HCT116 (cell line): ENCODE data around the gene PSMA1. TPM values are rescaled to one million over a fixed set of nuclear protein-coding genes. Genes with fewer than 3 reads are reported as not detected.

Experiments
- ATAC-seq: fragments of 200-7000 bp; cut with Tn5 transposase; 2 replicates; pipeline ENCODE4 v1.9.1; 2020; ENCODE audit warnings: mild to moderate bottlenecking, moderate library complexity
- BruUV-seq: library from RNA; stranded (reverse); fragments of 400-500 nt; replicated peaks from 2 replicates; lab custom pipeline; 2021; lab: Mats Ljungman, UMichigan
- CTCF ChIA-PET: fragments of 300-600 bp; sonication (Branson Sonifier 250); formaldehyde crosslinking; loops from one replicate; lab custom pipeline; 2021; ENCODE audit warnings: antibody characterized with exemption; lab: Charles Lee
- POLR2A ChIA-PET: fragments of 300-600, 350-600 bp; sonication (Branson Sonifier 250); formaldehyde crosslinking; loops from one replicate; lab custom pipeline; 2021; ENCODE audit warnings: antibody characterized with exemption; lab: Charles Lee
- RAD21 ChIA-PET, 2 experiments: fragments of 300-600 bp; sonication (Branson Sonifier 250); formaldehyde crosslinking; loops; one replicate each; lab custom pipeline; 2023; ENCODE audit warnings: low total read pairs in 2 of 2; ENCODE audit not compliant: uncharacterized antibody in 2 of 2, unreplicated experiment in 2 of 2, low non-redundant PET in 1 of 2; lab: Charles Lee
- DNase-seq: peaks from one replicate; pipeline ENCODE4 v3.0.0-alpha.2; 2010; ENCODE audit warnings: low read depth, low spot score
- H2AFZ ChIP-seq: fragments of 200-600 bp; shearing (Covaris generic), sonication (generic); 2 replicates; pipeline ENCODE4 v1.6.1; 2017; ENCODE audit warnings: low read depth, mixed run types, mixed read lengths, antibody characterized with exemption, low read length; ENCODE audit not compliant: poor library complexity, severe bottlenecking
- H3K27ac ChIP-seq: 2 replicates; pipeline ENCODE4 v1.5.1; 2012; ENCODE audit warnings: low read depth, low read length
- H3K27me3 ChIP-seq: fragments of 200-600 bp; sonication (generic); 2 replicates; pipeline ENCODE4 v1.6.1; 2016; ENCODE audit warnings: mixed run types, low read length, mixed read lengths; ENCODE audit not compliant: insufficient read depth
- H3K36me3 ChIP-seq, 2 experiments: fragments of 200-500 bp in 1 of 2; fragments of 200-600 bp in 1 of 2; sonication (Bioruptor generic) in 1 of 2; sonication (generic) in 1 of 2; 2 replicates each; pipeline versions ENCODE4 v1.5.1 to v1.6.1; 2014 to 2016; ENCODE audit warnings: low read length in 2 of 2, inconsistent platforms in 1 of 2, mixed read lengths in 1 of 2, mixed run types in 1 of 2; ENCODE audit not compliant: insufficient read depth in 2 of 2, control insufficient read depth in 1 of 2
- H3K4me1 ChIP-seq, 2 experiments: fragments of 200-600 bp in 1 of 2; sonication (generic) in 1 of 2; 2 replicates each; pipeline versions ENCODE4 v1.5.1 to v1.6.1; 2012 to 2017; ENCODE audit warnings: low read length in 2 of 2, inconsistent platforms in 1 of 2, mild to moderate bottlenecking in 1 of 2, mixed read lengths in 1 of 2, mixed run types in 1 of 2, moderate library complexity in 1 of 2; ENCODE audit not compliant: insufficient read depth in 2 of 2, control insufficient read depth in 1 of 2
- H3K4me2 ChIP-seq: fragments of 200-600 bp; sonication (generic); 2 replicates; pipeline ENCODE4 v1.6.1; 2017; ENCODE audit warnings: mixed run types, low read length, mixed read lengths
- H3K4me3 ChIP-seq, 2 experiments: fragments of 200-600 bp in 1 of 2; sonication (generic) in 1 of 2; replicated peaks in 1 of 2; 2 replicates each; pipeline ENCODE4 v1.5.1; 2011 to 2016; ENCODE audit warnings: low read length in 2 of 2, control low read depth in 1 of 2, low read depth in 1 of 2, mild to moderate bottlenecking in 1 of 2, mixed read lengths in 1 of 2, mixed run types in 1 of 2
- H3K79me2 ChIP-seq: fragments of 200-600 bp; sonication (generic); 2 replicates; pipeline ENCODE4 v1.6.1; 2017; ENCODE audit warnings: mild to moderate bottlenecking, mixed run types, low read length, moderate library complexity, mixed read lengths; ENCODE audit not compliant: insufficient read depth
- H3K9ac ChIP-seq: fragments of 200-600 bp; sonication (generic); 2 replicates; pipeline ENCODE4 v1.6.1; 2016; ENCODE audit warnings: low read length, mixed read lengths
- H3K9me2 ChIP-seq: fragments of 200-600 bp; sonication (generic), shearing (Covaris generic); 2 replicates; pipeline ENCODE4 v1.6.1; 2017; ENCODE audit warnings: mixed run types, mild to moderate bottlenecking, moderate library complexity; ENCODE audit not compliant: insufficient read depth
- H3K9me3 ChIP-seq, 2 experiments: fragments of 200-500 bp in 1 of 2; fragments of 200-600 bp in 1 of 2; sonication (Bioruptor generic) in 1 of 2; sonication (generic) in 1 of 2; 2 replicates each; pipeline ENCODE4 v1.6.1; 2014 to 2017; ENCODE audit warnings: low read length in 2 of 2, mixed read lengths in 2 of 2, inconsistent platforms in 1 of 2, low read depth in 1 of 2, mild to moderate bottlenecking in 1 of 2, mixed run types in 1 of 2, moderate library complexity in 1 of 2; ENCODE audit not compliant: control insufficient read depth in 1 of 2, insufficient read depth in 1 of 2
- H4K20me1 ChIP-seq: fragments of 200-600 bp; sonication (generic), shearing (Covaris generic); 2 replicates; pipeline ENCODE4 v1.6.1; 2017; ENCODE audit warnings: mixed run types, mild to moderate bottlenecking, moderate library complexity; ENCODE audit not compliant: insufficient read depth
- ATF3 ChIP-seq: IDR thresholded peaks from 2 replicates; pipeline ENCODE4 v1.6.1; 2012
- CBX3 ChIP-seq: IDR thresholded peaks from 2 replicates; pipeline ENCODE4 v1.6.1; 2012; ENCODE audit warnings: low read depth
- CEBPB ChIP-seq: IDR thresholded peaks from 2 replicates; pipeline ENCODE4 v1.6.1; 2012; ENCODE audit warnings: low read depth
- CTCF ChIP-seq, 3 experiments: fragments of 200-600 bp in 1 of 3; sonication (generic) in 1 of 3; IDR thresholded peaks in 2 of 3; conservative IDR thresholded peaks in 1 of 3; 2 replicates each; pipeline ENCODE4 v1.5.1; 2012 to 2017; ENCODE audit warnings: low read depth in 2 of 3, low read length in 2 of 3, antibody characterized with exemption in 1 of 3, borderline replicate concordance in 1 of 3, control low read depth in 1 of 3, mild to moderate bottlenecking in 1 of 3, mixed read lengths in 1 of 3, mixed run types in 1 of 3, moderate library complexity in 1 of 3; ENCODE audit not compliant: insufficient read depth in 1 of 3
- EGR1 ChIP-seq: IDR thresholded peaks from 2 replicates; pipeline ENCODE4 v1.6.1; 2012; ENCODE audit warnings: low read depth
- ELF1 ChIP-seq: IDR thresholded peaks from 2 replicates; pipeline ENCODE4 v1.6.1; 2012; ENCODE audit warnings: low read depth, borderline replicate concordance
- EZH2 ChIP-seq: fragments of 200-600 bp; sonication (generic); IDR thresholded peaks from 2 replicates; pipeline ENCODE4 v1.6.1; 2017; ENCODE audit warnings: antibody characterized with exemption, mixed run types
- FOSL1 ChIP-seq: IDR thresholded peaks from 2 replicates; pipeline ENCODE4 v1.6.1; 2012; ENCODE audit warnings: low read depth
- JUND ChIP-seq: IDR thresholded peaks from 2 replicates; pipeline ENCODE4 v1.6.1; 2012
- MAX ChIP-seq: IDR thresholded peaks from 2 replicates; pipeline ENCODE4 v1.6.1; 2012
- POLR2A ChIP-seq: IDR thresholded peaks from 2 replicates; pipeline ENCODE4 v1.7.0; 2011; ENCODE audit warnings: borderline replicate concordance; ENCODE audit not compliant: insufficient read depth, insufficient read length; ENCODE audit errors: extremely low read depth
- RAD21 ChIP-seq: IDR thresholded peaks from 2 replicates; pipeline ENCODE4 v1.6.1; 2012; ENCODE audit warnings: low read depth, mild to moderate bottlenecking
- SIN3A ChIP-seq: IDR thresholded peaks from 2 replicates; pipeline ENCODE4 v1.6.1; 2012; ENCODE audit warnings: low read depth
- SRF ChIP-seq: IDR thresholded peaks from 2 replicates; pipeline ENCODE4 v1.6.1; 2012; ENCODE audit warnings: low read depth
- TCF7L2 ChIP-seq: IDR thresholded peaks from 2 replicates; pipeline ENCODE4 v1.7.0; 2011; ENCODE audit warnings: borderline replicate concordance, inconsistent platforms; ENCODE audit not compliant: insufficient read depth, insufficient read length; ENCODE audit errors: extremely low read depth
- YY1 ChIP-seq: IDR thresholded peaks from 2 replicates; pipeline ENCODE4 v1.6.1; 2011; ENCODE audit warnings: low read length, low read depth, moderate library complexity, mild to moderate bottlenecking; ENCODE audit not compliant: insufficient replicate concordance; ENCODE audit errors: extremely low read depth
- ZBTB33 ChIP-seq: IDR thresholded peaks from 2 replicates; pipeline ENCODE4 v1.6.1; 2011; ENCODE audit warnings: mild to moderate bottlenecking, low read length, moderate library complexity; ENCODE audit not compliant: insufficient replicate concordance; ENCODE audit errors: extremely low read depth
- ZFX ChIP-seq: fragments of 450-650 bp; IDR thresholded peaks from 2 replicates; pipeline ENCODE4 v1.6.1; 2017
- intact Hi-C: fragments of 100-400 bp; cut with micrococcal nuclease; formaldehyde crosslinking; loops from 2 replicates; pipeline ENCODE4 v1.10.0; 2022
- total RNA-seq: library from RNA; stranded (reverse); gene quantifications from one replicate; pipeline ENCODE4 v1.2.1, GENCODE V29; 2021; ENCODE audit not compliant: unreplicated experiment

PSMA1 gene
- total RNA-seq, 1 experiment from 2014 or later = 211 TPM

GRCh38 chr11:14555818-14556217 lies 35.6 kb upstream of the PSMA1 start:
- POLR2A ChIA-PET = no interaction called here

More at GRCh38 chr11:14555818-14556217, 35.6 kb upstream of the PSMA1 start:
- Histone ChIP-seq H3K9me3 (no peaks in the 10 kb centered on the region), H3K36me3 (no peaks in the 10 kb centered on the region), H3K79me2 (no peaks in the 10 kb centered on the region), H3K9ac (no peak overlapping the region), H3K9me2 (no peaks in the 10 kb centered on the region), H3K4me2 (no peak overlapping the region), H3K4me3 (no peak overlapping the region), H3K4me1 (no peaks in the 10 kb centered on the region), H3K27me3 (no peaks in the 10 kb centered on the region), H3K27ac (no peak overlapping the region), H2AFZ (no peak overlapping the region), H4K20me1 (no peaks in the 10 kb centered on the region)
- RAD21 ChIA-PET = no interaction called here
- BruUV-seq = no TSS peak
- DNase-seq (no peak), ATAC-seq (no peak)
- intact Hi-C loops = no loop called here
- CTCF ChIA-PET = no interaction called here
- TF ChIP-seq SRF = no peak
- TF ChIP-seq YY1 = no peak
- no peak for TF ChIP-seq ZFX
- no peak for TF ChIP-seq EZH2
- no peak for TF ChIP-seq CBX3
- TF ChIP-seq TCF7L2 = no peak
- TF ChIP-seq POLR2A = no peak
- no peak for TF ChIP-seq ZBTB33
- no peak for TF ChIP-seq SIN3A
- TF ChIP-seq RAD21 = no peak
- no peak for TF ChIP-seq JUND
- TF ChIP-seq ELF1 = no peak
- no peak for TF ChIP-seq CEBPB
- no peak for TF ChIP-seq EGR1
- TF ChIP-seq CTCF (IDR thresholded peaks at IDR 0.05 in 2 of 3, conservative IDR thresholded peaks at IDR 0.05 in 1 of 3; ENCODE audit: borderline replicate concordance in 1 of 3, insufficient read depth in 1 of 3, low read depth in 2 of 3, low read length in 2 of 3) = no peak
- no peak for TF ChIP-seq MAX
- no peak for TF ChIP-seq FOSL1
- no peak for TF ChIP-seq ATF3
